ENCODE measurements around the gene NUMBL.
A peak's percentile ranks its signal among the peaks of the same experiment; 100 is the strongest.

NUMBL gene

DNA sequence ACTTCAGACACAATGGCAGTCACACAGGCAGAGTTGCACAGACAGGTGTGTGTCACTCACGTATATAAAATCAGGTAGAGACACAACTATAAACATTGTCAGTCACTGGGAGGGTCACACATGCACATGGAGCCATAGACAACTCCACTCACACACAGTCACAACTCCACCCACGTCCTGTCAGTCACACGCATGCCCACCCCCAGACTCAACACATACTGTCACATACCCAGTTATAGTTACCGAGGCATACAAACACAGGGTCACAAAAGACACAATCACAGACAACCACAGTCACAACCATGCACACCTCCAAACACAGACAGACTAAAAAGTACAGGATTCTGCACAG, 1.5 kb downstream of the NUMBL start:
- DNase-seq: no peak

DNA sequence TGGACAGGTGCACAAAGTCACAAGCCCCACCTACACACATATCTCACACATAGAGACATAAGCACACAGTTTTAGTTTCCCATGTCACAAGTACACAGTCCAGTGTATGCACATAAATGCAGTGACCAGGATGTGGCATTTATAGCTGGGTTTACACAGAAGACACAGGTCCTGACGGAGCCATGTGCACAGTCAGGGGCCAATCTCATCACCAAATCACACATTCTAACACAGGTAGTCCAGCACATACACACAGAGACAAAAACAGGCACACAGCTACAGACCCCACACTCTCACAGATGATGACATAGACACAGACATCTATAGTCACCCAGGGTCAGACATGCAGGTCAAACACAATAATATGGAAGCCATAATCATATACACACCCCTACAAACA, 2.1 kb downstream of the NUMBL start:
- no peak for DNase-seq

GRCh38 chr19:40687525-40688016, 2.9 kb downstream of the NUMBL start:
- DNase-seq: no peak

DNA sequence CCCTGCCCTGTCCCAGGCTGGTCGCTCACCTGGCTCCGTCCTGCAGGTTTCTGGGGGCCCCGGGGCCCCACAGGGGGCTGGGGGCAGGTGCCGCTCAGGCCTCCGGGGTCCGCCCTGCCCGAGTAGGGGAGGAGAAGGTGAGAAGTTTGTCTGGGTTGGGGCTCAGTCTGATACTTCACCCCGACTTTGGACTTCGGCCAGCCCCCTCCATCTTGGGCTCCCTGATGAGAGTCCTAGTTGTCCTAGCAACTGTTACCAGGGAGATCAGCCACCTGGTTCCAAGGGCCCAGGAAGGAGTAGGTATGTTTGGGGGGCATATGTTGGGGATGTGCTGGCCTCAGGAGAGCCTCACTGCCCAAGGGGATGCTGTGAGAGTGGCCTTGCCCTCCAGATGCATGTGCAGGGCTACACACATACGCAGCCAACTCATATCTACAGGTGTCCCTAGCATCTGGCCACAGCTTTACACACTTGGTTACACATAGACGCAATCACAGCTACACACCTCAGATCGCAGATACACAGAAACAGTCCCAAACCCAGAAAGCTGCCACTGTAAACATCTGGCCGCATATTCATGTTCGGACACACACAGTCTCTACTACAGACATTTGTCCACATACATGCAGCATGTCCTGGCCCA, 3.4 kb downstream of the NUMBL start:
- no peak for DNase-seq

GRCh38 chr19:40685563-40685962, 4.9 kb downstream of the NUMBL start:
- no peak for DNase-seq

DNA sequence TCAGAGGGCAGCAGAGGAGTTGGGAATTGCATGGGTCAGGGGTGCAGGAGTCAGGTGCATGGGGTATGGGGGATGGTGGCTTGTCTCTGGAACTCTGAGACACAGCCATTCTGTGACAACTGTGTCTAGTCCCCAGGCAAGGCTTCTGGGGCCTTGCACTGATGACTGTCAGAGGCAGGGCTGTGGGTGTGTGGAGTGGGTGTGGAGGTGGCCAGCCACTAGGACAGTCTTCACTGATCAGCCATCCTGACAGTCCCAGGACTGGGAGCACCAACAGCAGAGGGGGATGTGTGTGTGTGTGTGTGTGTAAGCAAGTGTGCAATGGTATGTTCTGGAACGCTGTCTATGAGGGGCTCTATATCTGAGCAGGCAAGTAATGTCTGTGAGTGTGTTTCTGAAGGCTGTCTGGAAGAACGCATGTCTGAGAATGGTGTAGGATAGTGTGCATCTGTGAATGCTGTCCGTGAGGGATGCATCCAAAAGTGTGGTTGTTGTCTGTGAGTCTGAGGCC, 5.4 kb downstream of the NUMBL start:
- DNase-seq: no peak

GRCh38 chr19:40684280-40684679, 6.2 kb downstream of the NUMBL start:
- DNase-seq: no peak

GRCh38 chr19:40683437-40683836, 7.0 kb downstream of the NUMBL start:
- no peak for DNase-seq

GRCh38 chr19:40682431-40682964, 8.0 kb downstream of the NUMBL start:
- DNase-seq: no peak

- no peak for DNase-seq
Observed at GRCh38 chr19:40681039-40681438, 9.4 kb downstream of the NUMBL start.

DNA sequence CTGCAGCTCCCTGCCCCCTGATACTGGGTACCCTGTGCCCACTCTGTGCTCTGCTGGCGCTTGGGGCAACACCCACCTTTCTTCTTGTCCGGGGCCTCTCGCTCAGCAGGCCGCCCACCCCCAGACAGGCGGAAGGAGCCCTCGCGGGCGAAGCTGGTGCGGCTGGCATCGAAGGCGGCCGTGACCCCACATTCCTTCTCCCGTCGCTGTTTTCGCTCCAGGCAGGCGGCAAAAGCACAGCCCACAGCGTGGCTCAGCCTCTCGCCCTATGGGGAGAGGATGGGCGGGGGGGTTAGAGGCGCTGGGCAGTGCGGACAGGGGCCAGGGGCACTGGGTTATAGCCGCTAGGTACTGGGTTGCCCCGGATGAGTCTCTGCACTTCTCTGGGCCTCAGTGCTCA, 13.3 kb downstream of the NUMBL start:
- DNase-seq: no peak

DNA sequence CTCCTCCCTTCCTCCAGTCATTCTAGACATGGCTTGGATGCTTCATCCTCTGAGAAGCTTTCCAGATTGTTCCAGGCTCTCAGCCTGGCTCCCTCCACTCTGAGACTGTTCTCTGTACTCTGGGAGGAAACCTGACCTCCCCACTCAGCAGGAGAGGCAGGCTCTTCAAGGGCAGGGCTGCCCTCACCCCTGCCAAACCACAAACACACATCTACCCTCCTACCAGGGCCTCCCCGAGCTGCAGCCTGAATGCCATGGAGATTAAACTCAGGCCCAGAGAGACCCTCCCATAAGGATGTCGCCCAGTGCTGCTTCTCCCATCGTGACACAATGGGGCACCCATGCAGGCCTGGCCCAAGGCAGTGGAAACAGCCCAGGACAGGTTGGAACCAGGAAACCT, 16.2 kb downstream of the NUMBL start:
- no peak for DNase-seq

- no peak for DNase-seq
Observed at GRCh38 chr19:40673397-40673796, 17.1 kb downstream of the NUMBL start.

DNA sequence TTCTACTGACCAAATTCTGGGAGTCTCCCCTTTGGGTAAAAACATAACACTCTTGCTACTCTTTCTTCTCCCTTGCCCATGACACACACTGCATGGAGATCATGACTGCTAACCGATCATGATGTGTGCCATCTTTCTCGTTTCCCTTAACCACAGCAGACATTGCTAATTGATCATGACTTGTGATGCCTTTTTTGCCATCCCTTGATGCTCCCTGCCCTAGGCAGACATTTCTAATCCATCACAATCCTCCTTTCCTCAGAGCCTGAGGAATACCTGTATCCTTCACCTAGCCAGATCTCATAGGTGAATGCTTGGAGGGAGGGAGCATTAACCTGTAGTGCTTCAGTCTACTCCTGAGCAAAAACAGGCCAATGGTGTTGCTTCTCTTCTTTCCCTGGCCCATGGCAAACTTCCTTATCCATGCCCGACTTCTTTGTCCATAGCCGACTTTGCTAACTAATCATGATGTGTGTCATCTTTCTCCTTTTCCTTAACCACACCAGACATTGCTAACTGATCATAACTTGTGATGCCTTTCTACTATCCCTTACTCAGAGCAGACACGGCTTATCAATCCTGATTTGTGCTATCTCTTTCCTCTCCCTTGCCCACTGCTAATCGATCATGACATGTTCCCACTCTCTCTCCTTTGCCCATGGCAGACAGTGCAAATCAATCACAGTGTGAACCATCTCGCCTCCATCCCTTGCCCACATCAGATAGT, 17.7 kb downstream of the NUMBL start:
- no peak for DNase-seq

GRCh38 chr19:40672038-40672437, 18.4 kb downstream of the NUMBL start:
- no peak for DNase-seq

- no peak for DNase-seq
Observed at GRCh38 chr19:40671404-40671803, 19.0 kb downstream of the NUMBL start.

- DNase-seq: no peak
Observed at GRCh38 chr19:40668991-40669614, 21.3 kb downstream of the NUMBL start.

DNA sequence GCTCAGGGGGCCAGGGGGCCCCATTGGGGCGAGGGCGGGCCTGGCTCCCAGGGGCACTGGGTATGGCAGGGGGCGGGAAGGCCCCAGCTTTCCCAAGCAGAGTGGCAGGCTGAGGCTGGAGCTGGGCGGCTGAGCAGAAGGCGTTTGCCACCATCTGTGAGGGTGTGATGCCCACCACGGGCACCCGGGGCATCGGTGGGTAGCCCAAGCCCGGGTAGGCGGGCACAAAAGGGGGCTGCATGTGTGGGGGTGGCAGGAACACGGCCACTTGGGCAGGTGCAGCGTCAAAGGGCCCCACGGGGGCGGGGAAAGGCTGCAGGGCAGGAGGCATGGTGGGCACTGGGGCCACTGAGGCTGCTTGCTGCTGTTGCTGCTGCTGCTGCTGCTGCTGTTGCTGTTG, 22.8 kb downstream of the NUMBL start:
- no peak for DNase-seq

DNA sequence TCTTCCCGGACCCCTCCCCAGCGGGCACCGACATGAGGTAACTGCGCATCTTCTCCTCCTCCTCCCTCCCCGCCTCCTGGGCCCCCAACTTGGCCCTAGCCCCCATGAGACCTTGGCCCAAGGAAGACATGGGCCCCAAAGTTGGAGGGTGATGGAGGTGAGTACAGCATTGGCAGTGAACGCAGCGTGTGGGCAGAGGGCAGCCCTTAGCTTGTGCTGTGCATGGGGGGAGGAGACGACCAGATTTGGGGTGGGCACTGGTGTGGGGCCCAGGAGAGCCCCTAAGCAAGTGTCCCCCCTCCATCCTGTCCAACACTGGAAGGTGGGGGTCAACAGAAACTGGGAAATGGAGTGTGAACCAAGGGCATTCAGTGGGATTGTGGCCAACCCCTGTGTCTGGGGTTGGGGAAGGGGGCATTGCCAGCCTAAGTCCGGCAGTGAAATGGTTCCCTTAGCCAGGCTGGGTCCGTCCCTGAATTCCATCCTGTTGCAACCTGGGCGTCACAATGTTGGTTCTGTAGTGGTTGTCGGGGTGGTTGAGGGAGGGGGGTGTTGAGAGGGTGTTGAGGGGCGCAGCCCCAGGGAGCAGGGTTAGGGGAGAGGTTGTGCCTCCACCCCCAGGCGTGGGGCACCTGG, 23.5 kb downstream of the NUMBL start:
- no peak for DNase-seq

GRCh38 chr19:40663695-40664692, 26.5 kb downstream of the NUMBL start:
- peak; percentile 69 for DNase-seq

GRCh38 chr19:40662925-40663694, 27.3 kb downstream of the NUMBL start:
- DNase-seq: peak; percentile 97

Measured in activated effector memory CD4-positive, alpha-beta T cell treated with anti-CD3 and anti-CD28 coated beads, Interleukin-2, amount 50 U/mL, for 16 hours (primary cell).